Keratinocyte (primary cell): ENCODE results near the gene NRG3. TPM values are rescaled to one million over a fixed set of nuclear protein-coding genes. Genes with fewer than 3 reads are reported as not detected.

ENCODE experiments used
- DNase-seq: peaks from one replicate; pipeline ENCODE4 v3.0.0-alpha.2; 2011; ENCODE audit warnings: low read depth, missing footprints, low spot score
- FAIRE-seq: peaks from 2 replicates; lab custom pipeline; 2011; peaks lifted over from hg19 to GRCh38; lab: Jason Lieb, UNC
- H2AFZ ChIP-seq: 2 replicates; pipeline ENCODE4 v1.6.0; 2012; ENCODE audit warnings: low read length, control low read depth, inconsistent platforms; ENCODE audit not compliant: control insufficient read depth
- H3K27ac ChIP-seq: 2 replicates; pipeline ENCODE4 v1.5.1; 2011; ENCODE audit warnings: low read length; ENCODE audit not compliant: control insufficient read depth, insufficient read depth
- H3K27me3 ChIP-seq: 3 replicates; pipeline ENCODE4 v1.6.0; 2011; ENCODE audit warnings: low read length; ENCODE audit not compliant: control insufficient read depth, insufficient read depth; ENCODE audit errors: extremely low read depth
- H3K36me3 ChIP-seq, 2 experiments: 2 replicates in 1 of 2; 3 replicates in 1 of 2; pipeline ENCODE4 v1.5.1; 2011; ENCODE audit warnings: low read length in 2 of 2, mild to moderate bottlenecking in 1 of 2; ENCODE audit not compliant: control insufficient read depth in 2 of 2, insufficient read depth in 2 of 2; ENCODE audit errors: extremely low read depth in 1 of 2
- H3K4me1 ChIP-seq: 3 replicates; pipeline ENCODE4 v1.5.1; 2011; ENCODE audit warnings: low read length; ENCODE audit not compliant: control insufficient read depth, insufficient read depth; ENCODE audit errors: extremely low read depth
- H3K4me2 ChIP-seq: 3 replicates; pipeline ENCODE4 v1.6.0; 2011; ENCODE audit warnings: low read depth, low read length; ENCODE audit not compliant: control insufficient read depth, insufficient read depth; ENCODE audit errors: extremely low read depth
- H3K4me3 ChIP-seq, 3 experiments: fragments of 200-600 bp in 1 of 3; sonication (generic) in 1 of 3; 2 replicates in 2 of 3; 3 replicates in 1 of 3; pipeline ENCODE4 v1.5.1; 2011 to 2016; ENCODE audit warnings: low read length in 3 of 3, mild to moderate bottlenecking in 3 of 3, control low read depth in 2 of 3, inconsistent platforms in 1 of 3, low read depth in 1 of 3, mixed read lengths in 1 of 3, mixed run types in 1 of 3, moderate library complexity in 1 of 3; ENCODE audit not compliant: control insufficient read depth in 2 of 3, insufficient read depth in 2 of 3; ENCODE audit errors: extremely low read depth in 1 of 3
- H3K79me2 ChIP-seq: 2 replicates; pipeline ENCODE4 v1.6.0; 2012; ENCODE audit warnings: low read length; ENCODE audit not compliant: control insufficient read depth, insufficient read depth
- H3K9ac ChIP-seq: 3 replicates; pipeline ENCODE4 v1.6.0; 2011; ENCODE audit warnings: low read length; ENCODE audit not compliant: control insufficient read depth, insufficient read depth; ENCODE audit errors: extremely low read depth
- H3K9me1 ChIP-seq: 3 replicates; pipeline ENCODE4 v1.6.0; 2011; ENCODE audit warnings: low read length; ENCODE audit not compliant: control insufficient read depth, insufficient read depth; ENCODE audit errors: extremely low read depth
- H3K9me3 ChIP-seq: 2 replicates; pipeline ENCODE4 v1.5.1; 2012; ENCODE audit warnings: low read depth, low read length; ENCODE audit not compliant: control insufficient read depth
- H4K20me1 ChIP-seq: 3 replicates; pipeline ENCODE4 v1.6.0; 2011; ENCODE audit warnings: low read length; ENCODE audit not compliant: control insufficient read depth, insufficient read depth; ENCODE audit errors: extremely low read depth
- CTCF ChIP-seq, 3 experiments: IDR thresholded peaks in 1 of 3; conservative IDR thresholded peaks in 1 of 3; optimal IDR thresholded peaks in 1 of 3; 2 replicates in 2 of 3; 3 replicates in 1 of 3; pipeline versions ENCODE3 to v1.5.1; 2011; ENCODE audit warnings: low read length in 3 of 3, mild to moderate bottlenecking in 3 of 3, moderate library complexity in 2 of 3, control low read depth in 1 of 3, inconsistent platforms in 1 of 3; ENCODE audit not compliant: insufficient read depth in 2 of 3; ENCODE audit errors: extremely low read depth in 1 of 3
- EZH2 ChIP-seq: IDR thresholded peaks from one replicate; pipeline ENCODE4 v1.6.1; 2012; ENCODE audit warnings: inconsistent platforms, mild to moderate bottlenecking, low read length, moderate library complexity
- dilution Hi-C: fragments of 300-500 bp; cut with MboI; formaldehyde crosslinking; loops from one replicate; pipeline ENCODE4 v1.7.0; 2020; ENCODE audit warnings: low sequenced_read_pairs; ENCODE audit not compliant: extremely low pct_ligation_motif_present
- polyA plus RNA-seq, 5 experiments: library from polyadenylated mRNA; depleted of rRNA in 3 of 5; stranded (reverse) in 3 of 5; stranded (forward) in 1 of 5; unstranded in 1 of 5; fragments of >200 nt; gene quantifications; 1 replicate in 1 of 5; 2 replicates in 3 of 5; 3 replicates in 1 of 5; pipeline versions ENCODE4 v1.2.1 to v1.2.3, GENCODE V29; 2011 to 2012; ENCODE audit warnings: missing spikeins in 2 of 5, low read depth in 1 of 5, low replicate concordance in 1 of 5

NRG3 gene
- polyA plus RNA-seq, 1 donor (not counting 4 experiments of a cell fraction or from before 2014, with no cell fraction given): not detected

GRCh38 chr10:82128527-82128926 lies 253.5 kb downstream of the NRG3 start:
- H3K4me3 ChIP-seq: no peak overlapping the region
- H3K9ac ChIP-seq: no peak overlapping the region

GRCh38 chr10:82136103-82136502 lies 261.1 kb downstream of the NRG3 start:
- H3K4me2 ChIP-seq: no peak overlapping the region
- no peaks in the 10 kb centered on the region for H3K79me2 ChIP-seq
- dilution Hi-C loops: no loop called here
- H2AFZ ChIP-seq: no peak overlapping the region
- H3K4me1 ChIP-seq: no peaks in the 10 kb centered on the region
- H3K9me1 ChIP-seq: no peaks in the 10 kb centered on the region
- no peak overlapping the region for H3K27ac ChIP-seq
- H3K27me3 ChIP-seq: no peaks in the 10 kb centered on the region
- no peak overlapping the region for H3K9ac ChIP-seq
- H3K36me3 ChIP-seq: no peaks in the 10 kb centered on the region
- TF ChIP-seq EZH2 (no peak), CTCF (optimal IDR thresholded peaks at IDR 0.05 in 1 of 3, IDR thresholded peaks at IDR 0.05 in 1 of 3, conservative IDR thresholded peaks at IDR 0.05 in 1 of 3; ENCODE audit: extremely low read depth in 1 of 3, insufficient read depth in 2 of 3, low read length in 3 of 3) (no peak)
- no peaks in the 10 kb centered on the region for H4K20me1 ChIP-seq
- FAIRE-seq (no peak), DNase-seq (no peak)
- H3K4me3 ChIP-seq: no peak overlapping the region
- H3K9me3 ChIP-seq: no peaks in the 10 kb centered on the region

More at GRCh38 chr10:82128527-82128926, 253.5 kb downstream of the NRG3 start:
- no peaks in the 10 kb centered on the region for H3K36me3 ChIP-seq
- dilution Hi-C loops: no loop called here
- no peak overlapping the region for H2AFZ ChIP-seq
- no peaks in the 10 kb centered on the region for H3K9me3 ChIP-seq
- DNase-seq (no peak), FAIRE-seq (no peak)
- no peak overlapping the region for H3K27ac ChIP-seq
- H3K4me1 ChIP-seq: no peaks in the 10 kb centered on the region
- H4K20me1 ChIP-seq: no peaks in the 10 kb centered on the region
- TF ChIP-seq CTCF (optimal IDR thresholded peaks at IDR 0.05 in 1 of 3, IDR thresholded peaks at IDR 0.05 in 1 of 3, conservative IDR thresholded peaks at IDR 0.05 in 1 of 3; ENCODE audit: extremely low read depth in 1 of 3, insufficient read depth in 2 of 3, low read length in 3 of 3): no peak
- no peak for TF ChIP-seq EZH2
- no peaks in the 10 kb centered on the region for H3K79me2 ChIP-seq
- H3K4me2 ChIP-seq: no peak overlapping the region
- no peaks in the 10 kb centered on the region for H3K27me3 ChIP-seq
- H3K9me1 ChIP-seq: no peaks in the 10 kb centered on the region
